Effector memory CD8-positive, alpha-beta T cell (primary cell): ENCODE measurements around the gene TCHP.
A peak's percentile ranks its signal among the peaks of the same experiment; 100 is the strongest.

Source experiments
- ATAC-seq: fragments of 150-1000 bp; cut with Tn5 transposase; replicated peaks from 2 replicates; pipeline ENCODE4 v1.10.0; 2021; ENCODE audit warnings: mild to moderate bottlenecking, moderate library complexity
- DNase-seq, 3 experiments: peaks; one replicate each; pipeline ENCODE4 v3.0.0; 2021
- H3K27ac Mint-ChIP-seq, 2 donors: one replicate each; pipeline ENCODE4 v1.8.0; 2022; ENCODE audit warnings: mild to moderate bottlenecking in 2 of 2, mixed read lengths in 2 of 2, moderate library complexity in 2 of 2
- H3K27me3 Mint-ChIP-seq, 2 donors: one replicate each; pipeline ENCODE4 v1.8.0; 2022; ENCODE audit warnings: mixed read lengths in 2 of 2
- H3K36me3 Mint-ChIP-seq: one replicate; pipeline ENCODE4 v1.8.0; 2022; ENCODE audit warnings: mild to moderate bottlenecking, moderate library complexity, mixed read lengths; ENCODE audit not compliant: insufficient read depth
- H3K4me1 Mint-ChIP-seq, 2 donors: one replicate each; pipeline ENCODE4 v1.8.0; 2022; ENCODE audit warnings: low read depth in 2 of 2, mixed read lengths in 2 of 2
- H3K4me3 Mint-ChIP-seq, 2 donors: one replicate each; pipeline ENCODE4 v1.8.0; 2022; ENCODE audit warnings: mild to moderate bottlenecking in 2 of 2, mixed read lengths in 2 of 2, moderate library complexity in 2 of 2
- H3K9me3 Mint-ChIP-seq, 2 donors: one replicate each; pipeline ENCODE4 v1.8.0; 2022; ENCODE audit warnings: mixed read lengths in 2 of 2

Gene TCHP

DNA sequence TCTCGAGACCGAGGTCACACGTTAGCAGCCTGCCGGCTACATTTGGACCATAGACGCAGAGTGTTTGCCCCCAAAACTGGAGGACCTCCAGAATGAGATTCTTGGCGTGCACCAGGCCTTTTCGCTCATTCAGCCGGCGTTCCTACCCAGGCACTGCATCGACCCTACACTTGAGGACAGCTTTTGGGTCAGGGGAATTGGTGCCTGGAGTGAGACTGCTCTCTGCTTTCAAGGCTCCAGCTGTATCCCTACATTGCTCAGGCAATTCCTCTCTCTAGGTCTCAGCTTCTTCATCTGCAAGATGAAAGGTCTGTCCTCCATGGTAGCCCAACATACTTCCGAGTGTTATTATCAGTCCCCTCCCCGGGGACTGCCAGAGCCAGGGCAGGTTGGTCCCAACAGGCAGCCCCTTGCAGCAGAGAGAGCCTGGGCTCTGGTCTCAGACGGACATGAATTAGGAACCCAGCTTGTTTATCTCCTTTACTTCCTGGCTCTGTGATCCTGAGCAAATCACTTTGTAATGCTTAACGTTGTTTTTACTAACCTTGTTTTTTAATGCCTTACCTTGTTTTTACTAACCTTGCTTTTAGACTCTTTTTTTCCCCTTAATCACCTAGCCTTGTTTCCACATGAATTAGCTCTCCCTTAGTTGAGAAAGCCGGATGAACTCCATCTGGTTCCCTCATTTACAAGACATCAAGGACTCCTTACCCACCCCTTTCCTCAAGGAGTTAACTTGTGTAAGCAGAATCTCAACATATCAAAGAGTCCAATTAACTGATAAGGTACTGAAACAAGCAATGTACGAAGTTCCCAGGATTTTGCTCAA lies 892 bp downstream of the TCHP start:
- H3K4me1 Mint-ChIP-seq: peaks cover 23 to 27% of the 10 kb centered on the region in 2 donors
- peak overlapping the region; percentile 90 to 96 for H3K4me3 Mint-ChIP-seq
- H3K27me3 Mint-ChIP-seq: no peaks in the 10 kb centered on the region
- ATAC-seq: peak; percentile 7
- peaks cover 34% of the 10 kb centered on the region for H3K36me3 Mint-ChIP-seq
- H3K9me3 Mint-ChIP-seq: no peaks in the 10 kb centered on the region
- no peak for DNase-seq
- peak overlapping the region; percentile 92 to 95 for H3K27ac Mint-ChIP-seq

DNA sequence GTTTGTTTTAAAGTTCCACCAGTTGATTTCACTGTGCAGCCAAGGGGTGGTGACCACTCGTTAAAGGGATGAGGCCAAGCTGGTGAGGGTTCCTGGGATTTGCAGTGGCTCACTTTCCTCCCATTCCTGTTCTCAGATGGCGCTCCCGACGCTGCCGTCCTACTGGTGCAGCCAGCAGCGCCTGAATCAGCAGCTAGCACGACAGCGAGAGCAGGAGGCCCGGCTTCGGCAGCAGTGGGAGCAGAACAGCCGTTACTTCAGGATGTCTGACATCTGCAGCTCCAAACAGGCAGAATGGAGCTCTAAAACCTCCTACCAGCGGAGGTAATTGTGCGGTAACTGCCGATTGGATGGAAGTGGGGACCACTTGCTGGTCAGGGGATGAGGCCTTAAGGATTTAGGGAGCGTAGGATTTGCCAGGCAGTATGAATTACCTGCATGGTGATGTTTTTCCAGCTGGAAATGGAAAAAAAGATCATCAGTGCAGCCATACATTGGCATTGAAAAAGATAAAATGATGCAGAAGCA lies 2.9 kb downstream of the TCHP start:
- no peak for DNase-seq
- ATAC-seq: no peak
- Mint-ChIP-seq H3K27ac (no peak overlapping the region), H3K4me1 (peaks cover 23 to 27% of the 10 kb centered on the region in 2 donors), H3K36me3 (peaks cover 47% of the 10 kb centered on the region), H3K4me3 (no peak overlapping the region), H3K27me3 (no peaks in the 10 kb centered on the region), H3K9me3 (no peaks in the 10 kb centered on the region)

DNA sequence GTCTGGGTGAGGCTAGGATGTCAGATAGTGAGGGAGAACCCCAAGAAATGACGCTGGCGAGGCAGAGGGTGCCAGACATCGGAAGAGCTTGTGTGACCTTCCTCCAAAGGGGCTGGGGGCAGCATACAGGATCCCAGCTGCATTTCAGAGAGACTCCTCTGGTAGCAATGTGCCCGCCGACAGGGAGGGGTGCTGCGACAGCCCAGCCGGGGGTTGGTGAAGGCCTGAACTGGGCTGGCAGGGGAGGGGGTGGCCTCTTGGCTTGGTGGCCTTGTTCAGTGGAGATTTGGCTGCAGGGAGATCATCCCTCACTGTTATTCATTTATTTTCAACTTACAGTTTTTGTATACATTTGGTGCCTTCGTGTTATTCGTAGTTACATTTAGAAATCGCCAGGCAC lies 5.2 kb downstream of the TCHP start:
- Mint-ChIP-seq H3K36me3 (peaks cover 53% of the 10 kb centered on the region), H3K4me1 (peaks cover 19 to 21% of the 10 kb centered on the region in 2 donors), H3K27ac (no peak overlapping the region)

DNA sequence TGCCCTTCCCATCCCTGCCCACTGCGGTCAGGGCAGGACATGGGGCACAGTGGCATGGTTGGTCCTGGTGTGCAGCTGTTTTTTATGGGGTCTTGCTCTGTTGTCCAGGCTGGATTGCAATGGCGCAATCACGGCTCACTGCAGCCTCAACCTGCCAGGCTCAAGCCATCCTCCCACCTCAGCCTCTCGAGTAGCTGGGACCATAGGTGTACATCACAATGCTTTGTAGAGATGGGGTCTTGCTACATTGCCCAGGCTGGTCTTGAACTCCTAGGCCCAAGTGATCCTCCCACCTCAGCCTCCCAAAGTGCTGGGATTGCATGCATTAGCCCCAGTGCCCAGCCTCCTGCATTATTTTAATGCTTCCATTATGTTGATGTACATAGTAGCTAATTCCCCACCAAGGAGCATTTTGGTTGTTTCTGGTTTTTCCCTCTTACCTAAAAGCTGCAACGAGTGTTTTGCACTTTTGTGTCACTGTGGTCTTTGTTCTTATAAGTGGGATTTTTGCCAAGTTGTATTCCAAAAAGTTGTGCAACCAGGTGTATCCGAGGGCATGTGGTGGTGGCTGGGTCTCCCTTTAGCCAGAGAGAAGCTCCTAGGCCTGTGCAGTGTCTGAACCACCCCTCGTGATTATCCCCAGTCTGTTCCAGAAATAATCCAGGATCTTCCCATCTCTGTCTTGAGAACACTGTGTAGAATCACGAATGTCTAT lies 10.3 kb downstream of the TCHP start:
- no peak for DNase-seq
- Mint-ChIP-seq H3K9me3 (no peaks in the 10 kb centered on the region), H3K27ac (peak overlapping the region; percentile 46 to 49), H3K4me1 (peaks cover 3 to 5% of the 10 kb centered on the region in 2 donors), H3K4me3 (no peak overlapping the region), H3K36me3 (peaks cover 55% of the 10 kb centered on the region), H3K27me3 (no peaks in the 10 kb centered on the region)
- no peak for ATAC-seq

More for the DNA sequence above, 5.2 kb downstream of the TCHP start:
- no peaks in the 10 kb centered on the region for H3K9me3 Mint-ChIP-seq
- DNase-seq (no peak), ATAC-seq (no peak)
- H3K4me3 Mint-ChIP-seq: no peak overlapping the region
- H3K27me3 Mint-ChIP-seq: no peaks in the 10 kb centered on the region

DNA sequence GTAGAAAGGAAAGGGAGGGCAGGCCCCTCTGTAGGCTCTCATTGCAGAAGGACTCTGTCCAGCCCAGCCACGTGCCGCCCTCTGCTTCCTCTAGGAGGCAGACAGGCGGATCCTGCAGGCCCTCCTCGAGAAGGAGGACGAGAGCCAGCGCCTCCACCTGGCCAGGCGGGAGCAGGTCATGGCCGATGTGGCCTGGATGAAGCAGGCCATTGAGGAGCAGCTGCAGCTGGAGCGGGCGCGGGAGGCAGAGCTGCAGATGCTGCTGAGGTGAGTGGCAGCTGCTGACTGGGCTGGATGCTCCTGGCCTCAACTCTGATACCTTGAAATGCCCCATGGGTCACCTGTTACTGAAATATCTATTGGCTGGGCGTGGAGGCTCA lies 10.9 kb downstream of the TCHP start:
- H3K27ac Mint-ChIP-seq: peak overlapping the region in 1 of 2 donors; percentile 49
- no peaks in the 10 kb centered on the region for H3K9me3 Mint-ChIP-seq

DNA sequence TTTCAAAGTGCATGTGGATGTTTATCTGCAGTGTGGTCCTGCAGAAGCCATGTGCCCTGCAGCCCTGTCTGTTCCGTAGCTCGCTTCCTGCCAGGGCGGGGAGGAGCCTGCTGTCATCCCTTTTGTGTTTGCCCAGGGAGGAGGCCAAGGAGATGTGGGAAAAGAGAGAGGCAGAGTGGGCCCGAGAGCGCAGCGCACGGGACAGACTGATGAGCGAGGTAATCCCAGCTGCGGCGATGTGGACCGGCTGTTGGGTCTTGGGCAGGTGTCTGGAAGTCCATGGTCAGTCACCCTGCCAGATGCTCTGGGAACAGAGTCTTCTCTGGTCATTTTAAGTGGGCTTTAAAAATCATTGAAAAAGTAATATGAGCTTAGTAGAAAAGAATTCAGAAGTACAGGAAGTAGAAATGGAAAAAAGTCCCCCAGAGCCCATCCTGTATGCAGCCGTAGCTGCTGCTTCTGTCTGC lies 12.8 kb downstream of the TCHP start:
- Mint-ChIP-seq H3K27ac (peak overlapping the region; percentile 45 to 64), H3K9me3 (no peaks in the 10 kb centered on the region), H3K27me3 (no peaks in the 10 kb centered on the region), H3K4me3 (no peak overlapping the region), H3K36me3 (peaks cover 41% of the 10 kb centered on the region), H3K4me1 (peaks cover 3 to 5% of the 10 kb centered on the region in 2 donors)
- ATAC-seq (no peak), DNase-seq (no peak)

More for the DNA sequence above, 10.9 kb downstream of the TCHP start:
- Mint-ChIP-seq H3K36me3 (peaks cover 49% of the 10 kb centered on the region), H3K4me1 (peaks cover 3 to 5% of the 10 kb centered on the region in 2 donors), H3K27me3 (no peaks in the 10 kb centered on the region), H3K4me3 (no peak overlapping the region)
- ATAC-seq: no peak
- DNase-seq: no peak

DNA sequence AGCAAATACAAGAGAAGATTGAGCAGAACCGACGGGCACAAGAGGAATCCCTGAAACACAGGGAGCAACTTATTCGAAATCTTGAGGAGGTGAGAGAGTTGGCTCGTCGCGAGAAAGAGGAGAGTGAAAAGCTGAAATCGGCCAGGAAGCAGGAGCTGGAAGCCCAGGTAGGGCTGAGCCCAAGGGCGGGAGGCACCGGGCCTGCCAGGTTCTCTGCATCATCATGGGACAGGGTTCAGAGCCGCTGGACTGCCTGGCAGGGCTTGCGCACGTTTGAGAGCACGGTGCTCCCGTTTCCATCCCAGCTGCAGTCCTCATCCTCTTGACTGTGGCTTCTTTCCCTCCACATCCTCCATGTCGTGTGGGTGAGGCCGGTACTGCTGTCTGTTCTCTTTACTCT lies 14.4 kb downstream of the TCHP start:
- Mint-ChIP-seq H3K4me3 (no peak overlapping the region), H3K4me1 (peaks cover 3 to 5% of the 10 kb centered on the region in 2 donors), H3K36me3 (peaks cover 50% of the 10 kb centered on the region), H3K9me3 (no peaks in the 10 kb centered on the region), H3K27ac (peak overlapping the region in 1 of 2 donors; percentile 65), H3K27me3 (no peaks in the 10 kb centered on the region)
- DNase-seq: no peak
- ATAC-seq: no peak

DNA sequence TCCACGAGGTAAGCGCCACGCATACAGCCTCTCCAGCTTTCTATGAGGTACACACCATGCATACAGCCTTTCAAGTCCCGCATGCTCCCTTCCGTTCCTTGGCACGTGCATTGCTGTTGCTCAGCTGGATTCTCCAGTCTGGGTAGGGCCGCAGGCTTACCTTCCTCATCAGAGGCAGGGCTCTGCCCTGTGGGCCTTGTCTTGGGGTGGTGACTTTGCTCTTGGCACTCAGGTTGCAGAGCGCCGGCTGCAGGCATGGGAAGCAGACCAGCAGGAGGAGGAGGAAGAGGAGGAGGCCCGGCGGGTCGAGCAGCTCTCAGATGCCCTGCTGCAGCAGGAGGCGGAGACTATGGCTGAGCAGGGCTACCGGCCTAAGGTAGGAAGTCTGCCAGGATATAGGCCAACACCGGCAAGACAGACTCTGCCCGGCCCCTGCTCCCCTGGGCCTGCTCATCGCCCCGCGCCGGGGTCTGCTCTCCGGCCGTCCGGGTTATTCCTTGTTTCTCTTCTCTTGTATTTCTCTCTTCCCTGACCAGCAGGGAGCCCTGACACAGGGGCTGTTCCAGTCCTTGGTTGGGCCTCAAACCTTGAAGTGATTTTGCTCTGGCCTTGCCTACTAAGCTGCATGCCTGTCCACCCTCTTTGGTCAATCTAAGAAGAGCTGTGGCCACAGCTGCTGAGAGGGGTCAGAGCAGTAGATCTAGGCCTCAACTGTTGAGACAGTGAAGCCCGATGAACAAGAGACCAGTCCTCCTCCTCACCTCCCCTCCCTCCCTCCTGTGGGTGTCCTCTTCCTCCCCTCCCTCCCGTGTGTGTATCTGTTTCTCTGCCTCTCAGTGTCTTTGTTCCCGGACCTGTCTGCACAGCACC lies 15.3 kb downstream of the TCHP start:
- ATAC-seq: no peak
- peaks cover 52% of the 10 kb centered on the region for H3K36me3 Mint-ChIP-seq
- no peaks in the 10 kb centered on the region for H3K27me3 Mint-ChIP-seq
- H3K9me3 Mint-ChIP-seq: no peaks in the 10 kb centered on the region
- peak overlapping the region; percentile 58 to 65 for H3K27ac Mint-ChIP-seq
- peaks cover 3 to 5% of the 10 kb centered on the region in 2 donors for H3K4me1 Mint-ChIP-seq
- no peak for DNase-seq
- H3K4me3 Mint-ChIP-seq: no peak overlapping the region

DNA sequence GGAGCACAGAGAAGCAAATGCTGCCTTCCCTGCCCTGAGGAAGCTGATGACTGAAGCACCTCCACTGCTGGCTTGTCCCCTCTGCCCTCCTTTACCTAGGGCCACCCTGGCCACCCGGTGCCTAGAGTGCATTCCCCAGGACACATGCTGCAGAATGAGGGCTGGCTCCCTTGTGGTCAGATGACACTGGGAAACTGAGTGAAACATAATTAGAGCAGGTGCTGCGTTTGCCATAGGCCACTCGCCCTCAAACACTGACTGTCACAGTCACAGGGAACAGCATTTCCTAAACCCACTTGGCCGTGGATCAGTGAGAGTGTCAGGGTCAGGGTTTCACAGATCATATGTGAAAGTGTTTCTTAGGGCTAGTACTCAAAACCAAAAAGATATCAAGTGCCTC lies 16.0 kb downstream of the TCHP start:
- peaks cover 52% of the 10 kb centered on the region for H3K36me3 Mint-ChIP-seq
- no peaks in the 10 kb centered on the region for H3K9me3 Mint-ChIP-seq
- peaks cover 3 to 5% of the 10 kb centered on the region in 2 donors for H3K4me1 Mint-ChIP-seq
- H3K4me3 Mint-ChIP-seq: no peak overlapping the region
- no peaks in the 10 kb centered on the region for H3K27me3 Mint-ChIP-seq
- ATAC-seq (no peak), DNase-seq (no peak)
- peak overlapping the region; percentile 58 to 65 for H3K27ac Mint-ChIP-seq

DNA sequence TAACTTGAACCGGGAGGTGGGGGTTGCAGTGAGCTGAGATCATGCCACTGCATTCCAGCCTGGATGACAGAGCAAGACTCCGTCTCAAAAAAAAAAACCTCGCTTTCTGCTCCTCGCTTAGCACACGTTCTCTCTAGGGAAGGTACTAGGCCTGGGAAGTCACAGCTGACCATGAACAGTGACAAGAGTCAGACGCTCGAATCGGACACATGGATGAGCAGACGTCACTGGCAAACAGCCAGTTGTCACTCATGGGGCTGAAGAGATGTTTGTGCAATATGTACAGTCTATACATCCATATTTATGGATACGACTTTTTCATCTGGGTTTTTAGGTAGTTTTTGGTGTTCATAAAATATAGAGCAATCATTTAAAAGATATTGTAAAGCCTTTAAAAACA lies 19.4 kb downstream of the TCHP start:
- Mint-ChIP-seq H3K36me3 (peaks cover 36% of the 10 kb centered on the region), H3K4me3 (no peak overlapping the region), H3K27ac (peak overlapping the region in 1 of 2 donors; percentile 82), H3K4me1 (peaks cover 0 to 4% of the 10 kb centered on the region in 2 donors), H3K9me3 (no peaks in the 10 kb centered on the region), H3K27me3 (no peaks in the 10 kb centered on the region)
- DNase-seq (no peak), ATAC-seq (no peak)

DNA sequence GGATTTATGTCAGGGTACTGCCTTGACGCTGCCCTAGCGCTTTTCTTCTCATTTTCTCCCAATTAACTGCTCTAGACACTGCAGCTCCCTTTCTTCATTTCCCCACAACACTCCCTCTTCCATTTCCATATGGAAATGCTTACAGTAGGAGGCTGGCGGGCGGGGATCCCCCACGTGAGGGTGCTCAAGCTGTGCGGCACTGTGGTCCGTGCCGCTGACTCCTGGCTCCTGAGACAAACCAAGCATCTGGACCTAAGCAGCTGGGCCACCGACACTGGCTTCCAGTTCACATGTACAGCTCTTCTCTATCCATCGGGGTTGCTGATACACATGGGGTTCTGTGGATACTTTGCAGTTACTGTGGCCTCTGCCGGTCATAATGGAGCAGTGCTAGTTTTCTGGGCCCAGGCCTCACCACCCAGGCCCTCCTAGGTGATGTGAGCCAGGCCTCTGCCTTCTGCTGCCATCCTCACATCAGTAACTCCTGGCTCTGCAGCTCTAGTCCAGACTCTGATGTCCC lies 20.2 kb downstream of the TCHP start:
- no peaks in the 10 kb centered on the region for H3K27me3 Mint-ChIP-seq
- no peak overlapping the region for H3K4me3 Mint-ChIP-seq
- H3K4me1 Mint-ChIP-seq: peaks cover 4 to 6% of the 10 kb centered on the region in 2 donors
- DNase-seq: no peak
- H3K27ac Mint-ChIP-seq: peak overlapping the region; percentile 41 to 81
- H3K36me3 Mint-ChIP-seq: peaks cover 30% of the 10 kb centered on the region
- ATAC-seq: no peak
- H3K9me3 Mint-ChIP-seq: no peaks in the 10 kb centered on the region

DNA sequence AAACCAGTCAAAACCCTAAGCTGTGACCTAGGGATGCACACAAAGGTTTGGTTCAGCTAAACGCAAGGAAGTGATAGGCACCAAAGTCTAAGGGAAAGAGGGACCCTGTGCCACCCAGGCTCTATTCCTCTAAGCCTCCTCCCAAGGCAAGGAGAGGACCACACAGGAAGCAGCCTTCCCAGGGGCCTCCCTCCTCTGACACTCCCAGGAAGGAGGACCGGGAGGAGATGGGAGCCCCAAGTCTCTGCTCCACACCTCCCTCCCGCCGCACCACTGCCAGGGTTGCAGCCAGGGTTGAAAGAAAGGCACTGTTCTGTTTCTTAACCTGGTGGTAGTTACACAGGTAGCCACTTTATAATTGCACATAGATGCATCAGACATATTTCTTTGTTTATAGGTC lies 21.9 kb downstream of the TCHP start:
- Mint-ChIP-seq H3K27ac (peak overlapping the region in 1 of 2 donors; percentile 41), H3K4me1 (peaks cover 4 to 6% of the 10 kb centered on the region in 2 donors), H3K9me3 (no peaks in the 10 kb centered on the region), H3K27me3 (no peaks in the 10 kb centered on the region), H3K36me3 (peaks cover 30% of the 10 kb centered on the region), H3K4me3 (no peak overlapping the region)
- DNase-seq: no peak
- ATAC-seq: no peak

DNA sequence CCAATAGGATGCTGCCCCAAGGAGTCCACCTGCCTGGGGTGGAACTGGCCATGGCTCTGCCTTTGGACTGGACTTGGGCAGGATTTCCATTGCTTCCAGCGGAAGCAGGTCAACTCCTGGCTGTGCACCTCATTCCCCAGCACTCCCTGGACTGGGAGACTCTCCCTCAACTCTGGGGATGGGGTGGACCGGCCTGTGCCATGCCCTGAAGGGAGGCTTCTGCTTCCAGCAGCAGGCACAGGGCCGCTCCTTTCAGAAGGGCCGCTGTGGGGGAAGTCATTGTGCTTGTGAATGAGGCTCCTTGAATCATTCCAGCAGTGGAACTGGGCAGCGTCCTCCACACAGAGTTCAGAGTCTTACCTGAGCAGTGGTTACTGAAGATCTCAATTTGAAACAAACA lies 23.0 kb downstream of the TCHP start:
- H3K4me1 Mint-ChIP-seq: peaks cover 8 to 10% of the 10 kb centered on the region in 2 donors
- no peak for ATAC-seq
- no peak overlapping the region for H3K4me3 Mint-ChIP-seq
- peaks cover 29% of the 10 kb centered on the region for H3K36me3 Mint-ChIP-seq
- H3K27me3 Mint-ChIP-seq: no peaks in the 10 kb centered on the region
- no peak for DNase-seq
- H3K27ac Mint-ChIP-seq: no peak overlapping the region
- no peaks in the 10 kb centered on the region for H3K9me3 Mint-ChIP-seq
